Omental fat pad (tissue), 4 donors: Measurements from ENCODE around the gene TMEM120A. TPM values are rescaled to one million over a fixed set of nuclear protein-coding genes. Genes with fewer than 3 reads are reported as not detected.
A peak's percentile ranks its signal among the peaks of the same experiment; 100 is the strongest.

Source experiments
- ATAC-seq: fragments of 150-250 bp; one replicate; pipeline ENCODE4 v1.9.1; 2016; ENCODE audit warnings: mild to moderate bottlenecking, moderate library complexity; ENCODE audit not compliant: low FRiP score
- DNase-seq: peaks from one replicate; pipeline ENCODE4 v3.0.0-alpha.2; 2019; ENCODE audit warnings: low spot score
- small RNA-seq: library from RNA; depleted of rRNA; stranded (forward); fragments of <200 nt; gene quantifications from one replicate; pipeline ENCODE3, GENCODE V24; 2016
- total RNA-seq, 4 donors: library from RNA; depleted of rRNA; stranded (reverse); fragments of >200 nt; gene quantifications; one replicate each; pipeline ENCODE4 v1.1.0, GENCODE V29; 2016
- TF ChIP-seq, protein P1 (sequence below), 3 donors: fragments of 450-650 bp; IDR thresholded peaks; one replicate each; pipeline ENCODE4 v1.5.1; 2016 to 2017; ENCODE audit warnings: antibody characterized with exemption in 3 of 3, mild to moderate bottlenecking in 3 of 3, moderate library complexity in 2 of 3

Gene TMEM120A
- total RNA-seq, 4 donors from 2014 or later = 34.9 to 104 (median 51.5) TPM

DNA sequence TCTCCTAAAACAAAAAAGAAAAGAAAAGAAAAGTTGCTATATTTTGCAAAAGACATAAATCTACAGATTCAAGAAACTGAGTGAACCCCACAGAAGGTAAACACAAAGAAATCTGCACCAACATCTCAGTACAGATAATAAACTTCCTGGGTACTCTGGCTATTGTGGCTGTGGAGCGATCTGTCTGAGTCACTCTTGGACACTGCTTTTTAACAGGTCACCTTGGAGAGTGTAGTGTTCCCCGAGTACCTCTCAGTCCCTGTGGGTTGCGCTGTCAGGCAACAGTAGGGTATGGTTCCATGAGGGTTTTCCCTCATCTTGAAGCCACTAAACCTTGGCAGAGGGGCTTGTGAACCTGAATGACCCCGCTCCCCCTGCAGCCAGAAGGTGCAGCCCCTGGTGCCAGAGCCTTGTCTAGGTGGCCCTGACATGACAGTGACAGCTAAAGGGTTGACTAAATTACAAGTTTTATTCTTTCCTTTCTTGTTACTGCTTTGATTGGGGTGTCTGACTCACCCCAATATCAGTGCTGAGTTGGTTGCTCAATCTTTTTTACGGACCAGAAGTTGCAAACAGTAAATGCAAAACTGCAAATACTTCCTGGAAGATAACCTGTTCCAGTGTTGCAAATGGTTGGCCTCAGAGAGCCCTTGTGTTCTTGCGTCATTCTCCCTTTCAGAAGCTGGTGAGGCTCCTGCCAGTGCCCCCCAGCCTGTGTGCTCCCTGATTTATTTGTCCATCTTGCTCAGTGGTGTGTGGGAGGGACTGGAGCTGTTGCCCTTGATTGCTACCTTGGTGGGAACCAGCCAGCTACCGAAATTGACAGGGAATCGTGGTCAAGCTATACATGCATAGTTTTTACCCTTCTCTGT lies 48.9 kb downstream of the TMEM120A start:
- ATAC-seq (peak; percentile 93), DNase-seq (no peak)
- TF ChIP-seq, protein P1, sequence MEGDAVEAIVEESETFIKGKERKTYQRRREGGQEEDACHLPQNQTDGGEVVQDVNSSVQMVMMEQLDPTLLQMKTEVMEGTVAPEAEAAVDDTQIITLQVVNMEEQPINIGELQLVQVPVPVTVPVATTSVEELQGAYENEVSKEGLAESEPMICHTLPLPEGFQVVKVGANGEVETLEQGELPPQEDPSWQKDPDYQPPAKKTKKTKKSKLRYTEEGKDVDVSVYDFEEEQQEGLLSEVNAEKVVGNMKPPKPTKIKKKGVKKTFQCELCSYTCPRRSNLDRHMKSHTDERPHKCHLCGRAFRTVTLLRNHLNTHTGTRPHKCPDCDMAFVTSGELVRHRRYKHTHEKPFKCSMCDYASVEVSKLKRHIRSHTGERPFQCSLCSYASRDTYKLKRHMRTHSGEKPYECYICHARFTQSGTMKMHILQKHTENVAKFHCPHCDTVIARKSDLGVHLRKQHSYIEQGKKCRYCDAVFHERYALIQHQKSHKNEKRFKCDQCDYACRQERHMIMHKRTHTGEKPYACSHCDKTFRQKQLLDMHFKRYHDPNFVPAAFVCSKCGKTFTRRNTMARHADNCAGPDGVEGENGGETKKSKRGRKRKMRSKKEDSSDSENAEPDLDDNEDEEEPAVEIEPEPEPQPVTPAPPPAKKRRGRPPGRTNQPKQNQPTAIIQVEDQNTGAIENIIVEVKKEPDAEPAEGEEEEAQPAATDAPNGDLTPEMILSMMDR (IDR thresholded peaks at IDR 0.05) = no peak

DNA sequence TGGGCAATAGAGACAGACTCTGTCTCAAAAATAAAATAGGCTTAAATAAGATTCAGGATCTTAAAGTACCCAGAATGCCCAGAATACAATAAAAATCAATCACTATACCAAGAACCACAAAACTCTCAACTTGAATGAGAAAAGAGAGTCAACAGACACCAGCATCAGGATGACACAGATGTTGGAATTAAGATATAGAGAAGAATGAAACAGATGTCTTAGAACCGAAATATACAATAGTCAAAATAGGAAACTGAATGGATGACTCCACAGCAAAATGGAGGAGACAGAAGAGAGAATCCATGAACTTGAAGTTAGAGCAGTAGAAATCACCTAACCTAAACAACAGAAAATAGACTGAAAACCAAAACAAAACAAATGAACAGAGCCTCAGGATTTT lies 49.9 kb downstream of the TMEM120A start:
- DNase-seq (no peak), ATAC-seq (no peak)
- TF ChIP-seq, protein P1 (IDR thresholded peaks at IDR 0.05) = no peak

- TF ChIP-seq, protein P1 (IDR thresholded peaks at IDR 0.05) = no peak
- ATAC-seq (no peak), DNase-seq (no peak)
Measured at GRCh38 chr7:75943864-75944263, 50.5 kb downstream of the TMEM120A start.

DNA sequence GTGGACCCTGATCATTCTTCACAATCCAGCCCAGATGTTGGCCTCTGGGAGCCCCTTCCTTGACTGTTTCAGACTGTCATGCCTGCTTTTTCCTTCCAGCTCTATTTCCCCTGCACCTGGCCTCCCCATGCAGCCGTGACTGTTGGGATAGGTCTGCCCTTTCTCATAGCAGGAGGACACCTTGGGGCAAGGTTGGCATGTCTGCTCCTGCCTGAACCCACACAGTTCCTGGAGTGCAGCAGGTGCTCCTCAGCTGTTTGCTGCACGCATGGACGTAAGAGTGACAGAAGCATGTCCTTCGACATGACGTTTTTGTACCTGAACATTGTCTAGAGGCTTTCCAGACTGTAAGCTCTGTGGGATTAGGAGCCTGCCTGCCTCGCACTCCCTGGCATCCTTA lies 55.5 kb downstream of the TMEM120A start:
- ATAC-seq (no peak), DNase-seq (no peak)

DNA sequence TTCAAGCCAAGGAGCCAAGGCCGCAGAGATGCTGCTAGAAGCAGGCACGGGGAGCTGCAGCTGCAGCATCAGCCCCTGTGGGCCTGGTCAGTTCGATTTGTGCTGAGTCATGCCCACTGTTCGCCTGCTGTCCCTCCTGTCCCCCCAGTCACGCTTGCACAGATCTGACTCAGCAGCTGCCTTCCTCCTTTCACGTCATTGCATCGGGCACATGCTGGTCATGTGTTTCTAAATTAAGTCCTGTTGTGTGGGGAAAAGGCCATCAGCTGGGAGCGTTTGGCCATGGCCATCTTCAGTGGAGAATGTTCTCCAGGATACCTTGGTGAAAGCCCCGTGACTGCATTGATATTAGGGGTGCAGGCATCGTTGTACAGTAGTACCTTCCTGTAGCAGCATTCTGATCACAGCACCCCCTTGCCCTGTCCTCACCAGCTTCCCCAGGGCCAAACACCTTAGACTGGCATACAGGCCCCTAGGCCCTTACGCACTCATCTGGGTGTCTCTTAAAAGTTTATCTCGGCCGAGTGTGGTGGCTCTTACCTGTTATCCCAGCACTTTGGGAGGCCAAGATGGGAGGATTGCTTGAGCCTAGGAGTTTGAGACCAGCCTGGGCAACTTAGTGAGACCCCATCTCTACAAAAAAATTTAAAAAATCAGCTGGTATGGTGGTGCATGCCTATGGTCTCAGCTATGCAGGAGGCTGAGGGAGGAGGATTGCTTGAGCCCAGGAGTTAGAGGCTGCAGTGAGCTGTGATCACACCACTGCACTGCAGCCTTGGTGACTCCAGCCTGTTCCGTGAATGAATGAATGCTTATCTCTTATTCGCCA lies 56.2 kb downstream of the TMEM120A start:
- ATAC-seq (peak; percentile 55), DNase-seq (peak; percentile 41)
- TF ChIP-seq, protein P1 (IDR thresholded peaks at IDR 0.05) = no peak

More for the DNA sequence above, 55.5 kb downstream of the TMEM120A start:
- TF ChIP-seq, protein P1 (IDR thresholded peaks at IDR 0.05) = no peak

Small RNAs within 50 kb of the gene (small RNA-seq; reads per million reads assigned to genes)
- 3.1 reads per million, percentile 62 among the genes with 10 or more reads in this experiment for gene SNORA14A

Other genes starting within 250 kb of the TMEM120A start
- 1 to 10 TPM in 3 of 4 donors, not detected in 1; 1.4 to 3.0 (median 1.6) TPM for gene CCL26, start 222.4 kb downstream of the TMEM120A start, total RNA-seq
- 10 to 100 TPM in 1 of 4 donors, 1 to 10 TPM in 1, not detected in 2; 2.5 to 10.8 TPM for gene CCL24, start 180.8 kb downstream of the TMEM120A start, total RNA-seq
- 10 to 100 TPM; 31.8 to 51.9 (median 33.0) TPM for gene RHBDD2, start 115.6 kb downstream of the TMEM120A start, total RNA-seq
- 100 to 1,000 TPM; 105 to 243 (median 150) TPM for gene POR, start 79.4 kb downstream of the TMEM120A start, total RNA-seq
- gene STYXL1, start 53.4 kb upstream of the TMEM120A start, total RNA-seq = 10 to 100 TPM; 13.6 to 20.0 (median 19.4) TPM
- 10 to 100 TPM; 58.7 to 77.2 (median 67.5) TPM for gene MDH2, start 53.5 kb upstream of the TMEM120A start, total RNA-seq
- 1 to 10 TPM; 1.7 to 3.7 (median 2.4) TPM for gene SRRM3, start 207.3 kb upstream of the TMEM120A start, total RNA-seq